HG03103 (cell line): ENCODE measurements around the gene PRR5.

Experiments
- ATAC-seq: cut with Tn5 transposase; IDR thresholded peaks from one replicate; pipeline ENCODE4 v1.9.1; 2021; ENCODE audit warnings: low read depth; ENCODE audit not compliant: unreplicated experiment

PRR5 gene

DNA sequence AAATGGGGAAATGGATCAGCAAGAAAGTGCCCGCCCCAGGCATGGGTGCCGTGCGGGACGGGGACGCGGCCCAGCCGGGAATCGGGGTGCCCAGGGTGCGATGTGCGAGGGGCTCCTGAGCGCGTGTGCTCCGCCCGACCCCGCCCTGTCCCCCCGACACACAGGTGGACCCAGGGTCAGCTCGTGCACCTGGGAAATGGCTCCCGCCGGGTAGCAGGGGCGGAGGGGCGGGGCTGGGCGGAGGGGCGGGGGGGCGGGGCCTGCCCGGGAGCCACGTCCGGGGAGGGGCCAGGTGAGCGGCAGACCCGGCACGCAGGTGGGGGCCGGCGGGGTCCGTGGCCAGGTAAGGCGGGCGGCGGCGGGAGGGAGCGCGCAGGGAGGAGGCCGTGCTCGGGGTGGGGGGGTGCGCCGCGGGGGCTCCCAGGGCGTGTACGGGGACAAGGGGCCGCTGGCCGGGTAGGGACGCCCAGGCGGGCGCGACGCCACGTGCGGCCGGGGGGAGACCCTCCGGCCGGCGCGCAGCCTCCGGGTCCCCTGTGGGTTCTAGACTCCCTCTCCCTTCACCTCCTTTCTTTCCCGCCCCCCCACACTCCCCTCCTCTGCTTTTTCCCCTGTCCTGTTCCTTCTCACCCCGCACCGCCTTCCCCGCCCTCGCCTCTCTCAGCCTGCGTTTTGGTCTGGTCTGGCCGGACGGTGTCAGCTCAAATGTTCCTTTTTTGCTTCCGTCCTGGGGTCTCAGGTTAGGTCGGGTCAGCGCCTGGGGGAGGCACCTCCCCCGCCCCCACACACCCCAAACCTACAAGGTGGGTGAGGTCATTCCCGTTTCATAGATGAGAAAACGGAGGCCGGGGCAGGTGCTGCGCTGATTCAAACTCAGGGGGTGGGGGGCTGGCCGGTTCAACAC, 50.5 kb downstream of the PRR5 start, which contains the start of gene ARHGAP8:
ARHGAP8 (plus strand) TSS at position 291 of the 904 bp plus-strand sequence. CDS start 33,953 bp downstream, outside the sequence.
- no peak for ATAC-seq

DNA sequence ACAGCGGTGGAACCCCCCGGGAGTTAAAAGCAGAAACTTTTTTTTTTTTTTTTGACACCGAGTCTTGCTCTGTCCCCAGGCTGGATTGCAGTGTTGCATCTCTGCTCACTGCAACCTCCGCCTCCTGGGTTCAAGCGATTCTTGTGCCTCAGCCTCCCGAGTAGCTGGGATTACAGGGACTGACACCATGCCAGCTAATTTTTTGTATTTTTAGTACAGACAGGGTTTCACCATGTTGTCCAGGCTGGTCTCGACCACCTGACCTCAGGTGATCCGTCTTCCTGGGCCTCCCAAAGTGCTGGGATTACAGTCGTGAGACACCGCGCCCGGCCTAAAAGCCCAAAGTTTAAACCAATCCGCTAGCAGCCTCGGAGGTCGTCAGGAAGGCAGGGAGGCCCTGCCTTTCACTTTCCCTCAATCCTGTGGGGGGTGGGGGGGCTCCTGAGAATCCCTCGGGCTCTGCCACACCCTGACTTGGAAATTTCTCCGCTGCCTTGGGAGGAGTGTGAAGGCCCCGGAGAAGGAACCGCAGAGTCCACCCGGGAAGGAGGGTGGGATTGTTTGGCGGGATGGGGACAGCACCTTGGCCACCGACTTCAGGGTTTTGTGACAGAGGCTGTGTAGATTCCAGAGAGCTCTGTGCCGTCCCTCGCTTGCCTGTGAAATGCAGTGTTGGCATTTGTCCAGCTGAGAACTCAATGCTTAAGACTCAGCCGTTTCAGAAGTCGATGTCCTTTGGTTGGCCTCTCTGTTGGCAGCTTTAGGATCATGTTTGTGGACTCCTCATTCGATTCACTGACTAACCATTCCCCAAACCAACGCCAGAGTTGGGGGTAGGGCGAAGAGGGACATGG, 51.4 kb downstream of the PRR5 start:
- no peak for ATAC-seq

- ATAC-seq, result no peak
These were observed 53.0 kb downstream of the PRR5 start for GRCh38 chr22:44754998-44755397.

DNA sequence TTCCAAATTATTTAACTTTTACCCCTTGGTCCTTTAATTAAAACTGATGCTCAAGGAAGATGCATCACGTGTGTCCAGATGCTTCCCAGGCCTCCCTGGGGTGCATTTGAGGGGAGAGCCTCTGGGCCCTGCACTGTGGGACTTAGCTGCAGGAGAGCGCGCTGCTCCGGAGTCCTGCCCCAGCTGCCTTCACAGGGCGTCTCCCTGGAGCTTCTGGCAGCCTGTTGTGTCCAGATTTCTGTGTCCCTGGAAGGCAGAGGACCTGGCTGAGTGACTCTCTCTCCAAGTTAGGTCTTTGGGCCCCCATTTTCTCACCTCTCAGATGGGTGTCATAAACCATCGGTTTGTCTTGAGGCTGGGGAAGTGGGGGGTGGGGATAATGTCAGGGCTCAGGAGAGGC, 53.4 kb downstream of the PRR5 start:
- no peak for ATAC-seq

GRCh38 chr22:44755956-44756361, 54.0 kb downstream of the PRR5 start:
- ATAC-seq, result no peak

- ATAC-seq, result no peak
These were observed 56.5 kb downstream of the PRR5 start for GRCh38 chr22:44758344-44758973.

DNA sequence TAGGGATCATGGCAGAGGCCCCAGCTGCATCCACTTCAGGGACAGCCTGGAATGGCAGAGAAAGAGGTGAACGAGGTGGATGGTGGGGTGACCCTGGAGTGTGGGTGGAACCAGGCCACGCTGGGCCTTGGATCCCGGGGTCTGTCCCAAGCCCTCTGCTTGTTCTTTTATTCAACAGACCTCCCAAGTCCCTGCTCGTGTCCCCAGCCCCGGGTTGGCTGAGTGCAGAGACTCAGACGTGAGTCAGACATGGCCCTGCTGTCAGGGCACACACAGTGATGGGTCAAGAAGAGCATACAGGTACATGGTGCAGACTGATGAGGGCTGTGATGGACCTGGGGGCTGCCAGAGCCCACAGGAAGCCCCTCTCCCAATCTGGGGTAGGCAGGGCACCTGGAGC, 57.0 kb downstream of the PRR5 start:
- ATAC-seq, result no peak

- no peak for ATAC-seq
These were observed 57.7 kb downstream of the PRR5 start for GRCh38 chr22:44759430-44760310.

- no peak for ATAC-seq
These were observed 58.5 kb downstream of the PRR5 start for GRCh38 chr22:44760476-44760875.

DNA sequence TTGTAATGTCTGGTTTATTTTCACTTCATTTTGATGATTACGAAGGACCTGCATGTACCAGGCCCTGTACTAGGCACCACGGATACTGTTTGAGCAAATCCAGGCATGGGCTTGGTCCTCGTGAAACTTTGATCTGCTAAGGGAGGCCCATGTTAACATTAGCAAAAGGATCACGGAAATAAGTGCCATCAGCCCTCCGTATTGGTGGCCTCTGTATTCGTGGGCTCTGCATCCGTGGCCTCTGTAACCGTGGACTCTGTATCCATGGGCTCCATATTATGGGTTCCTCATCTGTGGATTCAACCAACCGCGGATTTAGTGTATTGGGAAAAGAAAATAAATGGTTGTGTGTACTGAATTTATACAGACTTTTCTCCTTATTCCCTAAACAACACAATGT, 59.0 kb downstream of the PRR5 start:
- no peak for ATAC-seq

GRCh38 chr22:44764373-44764772, 62.4 kb downstream of the PRR5 start:
- ATAC-seq, result no peak

- no peak for ATAC-seq
These were observed 63.0 kb downstream of the PRR5 start for GRCh38 chr22:44764974-44765373.

DNA sequence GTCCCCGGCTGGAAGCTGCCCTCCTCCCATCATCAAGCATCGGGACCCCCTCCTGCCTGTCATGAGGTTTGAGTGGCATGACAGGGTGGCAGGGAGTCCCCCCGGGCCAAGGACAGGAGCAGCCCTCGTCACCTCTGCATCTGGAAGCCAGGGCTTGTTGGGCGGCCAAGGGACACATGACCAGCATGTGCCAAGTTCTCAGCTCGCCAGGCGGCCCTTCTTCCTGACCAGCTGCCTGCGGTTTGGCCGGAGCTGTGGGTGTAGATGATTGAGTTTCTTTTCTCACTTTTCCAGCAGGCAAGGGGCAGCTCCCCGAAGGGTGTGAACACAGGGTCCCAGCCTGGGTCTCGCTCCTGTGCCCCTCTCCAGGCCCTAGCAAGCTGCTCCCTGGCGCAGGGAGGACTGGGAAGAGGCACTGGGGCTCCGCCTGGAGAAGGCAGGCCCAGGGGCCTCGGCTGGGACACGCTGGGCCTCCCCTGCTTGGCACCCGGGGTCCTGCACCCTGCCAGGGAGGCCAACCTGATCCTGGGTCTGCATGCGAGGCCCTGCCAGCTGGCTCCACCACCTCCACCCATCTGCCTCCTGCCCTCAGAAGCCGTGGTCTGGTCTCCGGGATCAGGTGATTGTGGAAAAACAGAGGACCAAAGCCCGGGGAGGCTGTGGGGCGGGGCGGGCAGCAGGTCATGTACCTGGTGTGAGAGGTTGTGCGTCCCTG, 63.7 kb downstream of the PRR5 start:
- no peak for ATAC-seq

- no peak for ATAC-seq
These were observed 71.1 kb downstream of the PRR5 start for GRCh38 chr22:44773082-44773481.

DNA sequence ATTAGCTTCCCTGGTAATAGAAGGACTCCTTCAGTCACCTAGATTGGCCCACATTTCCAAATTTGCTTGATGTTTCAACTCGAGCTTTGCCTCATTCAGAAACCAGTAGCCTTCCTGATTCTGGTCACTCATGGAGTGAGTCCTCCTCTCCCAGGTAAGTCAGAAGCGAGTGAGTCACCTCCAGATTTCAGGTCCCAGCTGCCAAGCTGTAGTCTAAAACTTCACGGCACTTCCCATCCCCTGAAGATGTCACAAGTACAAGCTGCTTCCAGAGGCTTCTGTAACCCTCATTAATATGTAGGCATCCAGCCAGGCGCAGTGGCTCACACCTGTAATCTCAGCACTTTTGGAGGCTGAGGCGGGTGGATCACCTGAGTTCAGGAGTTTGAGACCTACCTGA, 73.9 kb downstream of the PRR5 start:
- no peak for ATAC-seq

DNA sequence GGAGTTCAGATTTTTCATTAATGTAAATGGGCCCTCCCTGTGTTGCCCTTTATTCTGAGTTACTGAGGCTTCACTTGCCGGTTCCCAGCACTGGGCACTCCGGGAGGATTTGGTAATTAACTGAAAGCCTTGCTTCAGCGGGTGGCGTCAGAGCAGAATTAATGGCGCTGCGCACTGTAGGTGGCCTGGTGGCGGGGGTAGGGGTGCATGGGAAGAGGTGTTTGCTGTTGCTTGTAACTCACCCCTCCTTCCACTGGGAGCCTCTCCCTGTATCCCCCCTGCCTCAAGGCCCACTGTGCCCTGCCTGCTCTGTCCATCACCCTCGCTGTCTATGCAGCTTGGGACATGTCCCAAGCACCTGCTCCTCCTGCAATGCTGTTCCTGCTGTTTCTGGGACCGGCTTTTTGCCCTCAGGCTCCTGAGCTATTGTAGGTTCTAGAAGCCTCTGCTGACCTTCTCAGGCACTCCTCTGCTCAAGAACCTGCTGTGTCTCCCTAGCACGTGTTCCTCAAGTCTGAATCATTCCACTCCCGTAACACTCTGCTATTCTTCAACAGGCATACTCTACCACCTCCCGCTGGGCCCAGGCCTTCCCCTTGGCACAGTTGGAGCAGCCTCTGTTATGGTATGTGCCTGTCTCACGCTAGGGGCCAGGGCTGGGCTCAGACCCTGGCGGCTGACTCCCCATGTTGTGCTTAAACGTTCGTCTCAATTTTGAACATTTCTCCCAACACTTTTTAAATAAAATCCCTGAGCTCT, 74.8 kb downstream of the PRR5 start:
- no peak for ATAC-seq

DNA sequence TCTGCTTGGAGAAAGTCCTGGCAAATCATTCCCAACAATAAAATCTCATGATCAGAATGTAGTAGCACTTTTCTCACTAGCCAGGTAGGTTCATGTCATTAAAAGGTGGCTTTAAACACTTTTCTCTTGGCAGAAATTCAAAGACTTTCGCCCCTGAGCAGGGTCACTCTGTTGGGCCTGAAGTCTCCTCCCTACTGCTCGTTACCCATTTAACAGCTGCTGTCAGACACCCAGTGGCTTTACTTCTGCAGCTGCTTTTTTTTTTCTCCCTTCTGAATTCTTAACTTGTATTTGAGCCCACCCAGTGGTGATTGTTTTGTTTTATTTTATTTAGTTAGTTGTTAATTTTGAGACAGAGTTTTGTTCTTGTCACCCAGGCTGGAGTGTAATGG, 75.4 kb downstream of the PRR5 start:
- no peak for ATAC-seq

- ATAC-seq, result no peak
These were observed 79.0 kb downstream of the PRR5 start for GRCh38 chr22:44780876-44781449.
